WTC11 (cell line): ENCODE data around the gene NEURL1B. TPM values are rescaled to one million over a fixed set of nuclear protein-coding genes. Genes with fewer than 3 reads are reported as not detected.

Source experiments
- ATAC-seq: fragments of 200-7000 bp; cut with Tn5 transposase; 2 replicates; pipeline ENCODE4 v1.10.0; 2021; ENCODE audit warnings: mild to moderate bottlenecking, moderate library complexity
- CTCF ChIA-PET: fragments of 300-600 bp; sonication (Branson Sonifier 250); formaldehyde crosslinking; loops from one replicate; lab custom pipeline; 2021; ENCODE audit warnings: antibody characterized with exemption; lab: Charles Lee
- POLR2A ChIA-PET: fragments of 350-600 bp; sonication (Branson Sonifier 250); formaldehyde crosslinking; loops from one replicate; lab custom pipeline; 2021; ENCODE audit warnings: antibody characterized with exemption; lab: Charles Lee
- DNase-seq: peaks from one replicate; pipeline ENCODE4 v3.0.0; 2021; ENCODE audit warnings: low spot score
- H3K27ac Mint-ChIP-seq: 2 replicates; pipeline ENCODE4 v1.8.0; 2021; ENCODE audit warnings: mixed read lengths
- H3K27me3 Mint-ChIP-seq: 2 replicates; pipeline ENCODE4 v1.8.0; 2021; ENCODE audit warnings: low read depth, mild to moderate bottlenecking, moderate library complexity, mixed read lengths
- H3K36me3 Mint-ChIP-seq: 2 replicates; pipeline ENCODE4 v1.8.0; 2021; ENCODE audit warnings: mixed read lengths
- H3K4me1 Mint-ChIP-seq: 2 replicates; pipeline ENCODE4 v1.8.0; 2022; ENCODE audit warnings: mixed read lengths
- H3K4me3 Mint-ChIP-seq: 2 replicates; pipeline ENCODE4 v1.8.0; 2021; ENCODE audit warnings: mild to moderate bottlenecking, moderate library complexity, mixed read lengths
- H3K9me3 Mint-ChIP-seq: 2 replicates; pipeline ENCODE4 v1.8.0; 2021; ENCODE audit warnings: mixed read lengths
- ATF1 ChIP-seq: sonication (generic); formaldehyde crosslinking; IDR thresholded peaks from 2 replicates; pipeline ENCODE4 v1.8.1; 2023; ENCODE audit warnings: mild to moderate bottlenecking, moderate library complexity, missing genetic modification reagents
- CREM ChIP-seq: sonication (generic); formaldehyde crosslinking; IDR thresholded peaks from 2 replicates; pipeline ENCODE4 v1.8.1; 2022; ENCODE audit warnings: mild to moderate bottlenecking, missing genetic modification reagents, moderate library complexity
- FOXP1 ChIP-seq: sonication (generic); formaldehyde crosslinking; IDR thresholded peaks from 2 replicates; pipeline ENCODE4 v1.8.0; 2022; ENCODE audit warnings: missing genetic modification reagents, mild to moderate bottlenecking, moderate library complexity, borderline replicate concordance
- MXD4 ChIP-seq: fragments of 250-450 bp; sonication (Bioruptor Pico); IDR thresholded peaks from 2 replicates; pipeline ENCODE4 v1.8.0; 2021; ENCODE audit warnings: mild to moderate bottlenecking, moderate library complexity, borderline replicate concordance
- RELA ChIP-seq: sonication (generic); formaldehyde crosslinking; IDR thresholded peaks from 2 replicates; pipeline ENCODE4 v1.8.1; 2022; ENCODE audit warnings: missing genetic modification reagents, mild to moderate bottlenecking, borderline replicate concordance
- SMAD3 ChIP-seq: sonication (generic); formaldehyde crosslinking; IDR thresholded peaks from 2 replicates; pipeline ENCODE4 v1.8.0; 2022; ENCODE audit warnings: missing genetic modification reagents, mild to moderate bottlenecking, borderline replicate concordance
- SMAD4 ChIP-seq: sonication (generic); formaldehyde crosslinking; IDR thresholded peaks from 2 replicates; pipeline ENCODE4 v1.8.0; 2022; ENCODE audit warnings: mild to moderate bottlenecking, missing genetic modification reagents
- TP53 ChIP-seq: sonication (generic); formaldehyde crosslinking; IDR thresholded peaks from 2 replicates; pipeline ENCODE4 v1.8.1; 2023; ENCODE audit warnings: mild to moderate bottlenecking, missing genetic modification reagents
- total RNA-seq: library from RNA; stranded (reverse); gene quantifications from 3 replicates; pipeline ENCODE4 v1.2.3, GENCODE V29; 2021
- TF ChIP-seq, protein P1 (sequence below): fragments of 250-450 bp; sonication (Bioruptor Pico); IDR thresholded peaks from 2 replicates; pipeline ENCODE4 v1.9.0; 2021; ENCODE audit warnings: moderate library complexity, mild to moderate bottlenecking, inconsistent platforms, borderline replicate concordance
- TF ChIP-seq, protein P2 (sequence below): sonication (generic); formaldehyde crosslinking; IDR thresholded peaks from 2 replicates; pipeline ENCODE4 v1.8.1; 2023; ENCODE audit warnings: mild to moderate bottlenecking, moderate library complexity, missing genetic modification reagents
- TF ChIP-seq, protein P3 (sequence below): sonication (generic); formaldehyde crosslinking; IDR thresholded peaks from 2 replicates; pipeline ENCODE4 v1.8.0; 2022; ENCODE audit warnings: mild to moderate bottlenecking, missing genetic modification reagents
- TF ChIP-seq, protein P4 (sequence below): fragments of 200-600 bp; IDR thresholded peaks from 2 replicates; pipeline ENCODE4 v1.8.0; 2022; ENCODE audit warnings: antibody characterized with exemption
- TF ChIP-seq, protein P5 (sequence below): sonication (generic); formaldehyde crosslinking; IDR thresholded peaks from 2 replicates; pipeline ENCODE4 v1.8.1; 2022; ENCODE audit warnings: mild to moderate bottlenecking, moderate library complexity, missing genetic modification reagents
- TF ChIP-seq, protein P6 (sequence below): sonication (generic); formaldehyde crosslinking; IDR thresholded peaks from 2 replicates; pipeline ENCODE4 v1.8.0; 2022; ENCODE audit warnings: mild to moderate bottlenecking, missing genetic modification reagents

NEURL1B gene
- total RNA-seq, 1 experiment from 2014 or later = 9.8 TPM

DNA sequence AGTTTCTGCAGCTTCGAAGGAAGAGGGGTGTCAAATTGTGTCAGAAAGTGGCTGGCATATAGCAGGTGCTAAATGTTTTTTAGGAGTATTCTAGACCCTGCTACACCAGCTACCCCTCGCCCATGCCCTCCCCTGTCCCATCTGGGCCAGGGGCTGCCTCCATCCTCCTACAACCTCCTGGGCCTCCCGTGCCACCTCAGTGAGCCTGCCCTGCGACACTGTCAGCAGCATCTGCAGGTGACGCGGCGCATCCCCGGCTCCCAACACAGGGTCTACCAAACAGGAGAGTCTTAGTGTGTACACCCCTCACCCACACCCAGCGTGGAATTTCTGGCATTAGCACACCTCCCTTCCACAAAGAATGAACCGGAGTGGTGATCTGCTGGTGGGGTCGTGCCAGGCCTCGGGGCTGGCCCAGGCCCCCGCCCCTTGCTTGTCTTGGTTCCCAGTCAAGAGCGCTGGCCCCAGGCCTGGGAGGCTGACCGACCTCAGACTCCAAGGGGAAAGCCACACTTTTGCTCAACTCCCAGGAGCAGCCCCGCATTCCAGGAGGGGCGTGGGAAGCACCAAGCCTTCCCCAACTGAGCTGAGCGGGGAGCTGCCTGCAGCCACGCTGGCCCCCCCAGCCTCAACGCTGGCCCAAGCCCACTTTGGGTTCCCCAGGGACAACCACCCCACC is 55.2 kb downstream of the NEURL1B start:
- POLR2A ChIA-PET = no interaction called here
- Mint-ChIP-seq H3K36me3 (no peaks in the 10 kb centered on the region), H3K4me1 (peaks cover 38% of the 10 kb centered on the region), H3K27me3 (peaks cover 21% of the 10 kb centered on the region), H3K4me3 (no peak overlapping the region), H3K9me3 (no peaks in the 10 kb centered on the region), H3K27ac (no peak overlapping the region)
- no peak for ATAC-seq
- CTCF ChIA-PET = interaction anchor here (0.9 to 9.6 kb wide), 15 partner anchors 9 to 246 kb away, joined by 3 to 100 read pairs (median 5); no protein-coding TSS in a partner anchor
- TF ChIP-seq SMAD4 (CRISPR knock-in tag) = no peak
- TF ChIP-seq, protein P1, sequence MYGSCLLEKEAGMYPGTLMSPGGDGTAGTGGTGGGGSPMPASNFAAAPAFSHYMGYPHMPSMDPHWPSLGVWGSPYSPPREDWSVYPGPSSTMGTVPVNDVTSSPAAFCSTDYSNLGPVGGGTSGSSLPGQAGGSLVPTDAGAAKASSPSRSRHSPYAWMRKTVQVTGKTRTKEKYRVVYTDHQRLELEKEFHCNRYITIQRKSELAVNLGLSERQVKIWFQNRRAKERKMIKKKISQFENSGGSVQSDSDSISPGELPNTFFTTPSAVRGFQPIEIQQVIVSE (CRISPR knock-in tag) = no peak
- TF ChIP-seq RELA (CRISPR knock-in tag) = no peak
- no peak for TF ChIP-seq TP53
- TF ChIP-seq, protein P2, sequence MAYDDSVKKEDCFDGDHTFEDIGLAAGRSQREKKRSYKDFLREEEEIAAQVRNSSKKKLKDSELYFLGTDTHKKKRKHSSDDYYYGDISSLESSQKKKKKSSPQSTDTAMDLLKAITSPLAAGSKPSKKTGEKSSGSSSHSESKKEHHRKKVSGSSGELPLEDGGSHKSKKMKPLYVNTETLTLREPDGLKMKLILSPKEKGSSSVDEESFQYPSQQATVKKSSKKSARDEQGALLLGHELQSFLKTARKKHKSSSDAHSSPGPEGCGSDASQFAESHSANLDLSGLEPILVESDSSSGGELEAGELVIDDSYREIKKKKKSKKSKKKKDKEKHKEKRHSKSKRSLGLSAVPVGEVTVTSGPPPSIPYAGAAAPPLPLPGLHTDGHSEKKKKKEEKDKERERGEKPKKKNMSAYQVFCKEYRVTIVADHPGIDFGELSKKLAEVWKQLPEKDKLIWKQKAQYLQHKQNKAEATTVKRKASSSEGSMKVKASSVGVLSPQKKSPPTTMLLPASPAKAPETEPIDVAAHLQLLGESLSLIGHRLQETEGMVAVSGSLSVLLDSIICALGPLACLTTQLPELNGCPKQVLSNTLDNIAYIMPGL (CRISPR knock-in tag) = no peak
- TF ChIP-seq, protein P3, sequence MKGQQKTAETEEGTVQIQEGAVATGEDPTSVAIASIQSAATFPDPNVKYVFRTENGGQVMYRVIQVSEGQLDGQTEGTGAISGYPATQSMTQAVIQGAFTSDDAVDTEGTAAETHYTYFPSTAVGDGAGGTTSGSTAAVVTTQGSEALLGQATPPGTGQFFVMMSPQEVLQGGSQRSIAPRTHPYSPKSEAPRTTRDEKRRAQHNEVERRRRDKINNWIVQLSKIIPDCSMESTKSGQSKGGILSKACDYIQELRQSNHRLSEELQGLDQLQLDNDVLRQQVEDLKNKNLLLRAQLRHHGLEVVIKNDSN (CRISPR knock-in tag) = no peak
- no peak for TF ChIP-seq FOXP1 (CRISPR knock-in tag)
- TF ChIP-seq ATF1 (CRISPR knock-in tag) = no peak
- DNase-seq = no peak

DNA sequence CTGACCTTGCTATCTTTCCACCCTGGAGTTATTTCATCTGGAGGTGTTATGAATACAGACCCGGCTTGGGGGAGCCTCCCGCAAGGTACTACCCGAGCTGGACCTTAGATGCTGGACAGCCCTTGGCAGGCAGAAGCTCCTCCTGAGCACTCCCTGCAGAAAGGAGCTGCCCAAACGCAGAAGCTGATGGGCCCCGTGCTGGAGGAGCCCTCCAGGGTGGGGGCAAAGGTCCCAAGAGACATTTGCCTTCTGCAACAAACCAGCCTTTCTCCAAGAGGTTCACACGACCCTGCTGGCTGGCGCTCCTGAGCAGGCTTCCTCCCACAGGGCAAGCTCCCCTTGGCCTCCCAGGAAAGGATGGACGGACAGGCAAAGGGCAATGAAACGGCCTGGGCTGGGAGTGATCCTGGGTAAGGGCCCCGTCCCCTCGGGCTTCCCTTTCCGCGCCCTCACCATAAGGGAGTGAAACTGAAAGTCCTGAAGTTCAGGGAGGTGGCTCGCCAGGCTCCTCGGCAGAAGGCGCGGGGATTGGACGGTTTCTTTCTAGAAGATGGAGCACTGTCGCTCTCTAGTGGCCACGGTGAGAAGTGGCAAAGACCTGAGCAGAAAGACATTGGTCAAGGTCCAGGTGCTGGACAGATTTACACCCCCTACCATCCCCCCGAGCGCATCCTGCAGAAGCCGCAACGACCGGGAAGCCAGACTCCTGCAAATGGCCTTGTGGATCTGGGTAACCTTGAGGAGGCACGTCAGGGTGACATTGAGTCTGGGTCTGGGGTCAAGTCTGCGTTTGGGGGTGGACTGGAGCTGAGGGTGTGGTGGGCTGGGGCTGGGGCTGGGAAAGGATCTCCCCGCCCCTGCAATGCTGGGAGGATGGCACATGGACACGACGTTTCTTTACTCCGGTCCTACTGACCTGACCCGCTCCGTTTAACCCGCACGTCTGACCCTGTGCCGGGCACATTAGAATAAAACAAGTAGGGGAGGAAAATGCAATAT is 56.4 kb downstream of the NEURL1B start:
- Mint-ChIP-seq H3K27ac (no peak overlapping the region), H3K36me3 (no peaks in the 10 kb centered on the region), H3K9me3 (no peaks in the 10 kb centered on the region), H3K4me1 (peaks cover 47% of the 10 kb centered on the region), H3K27me3 (peaks cover 32% of the 10 kb centered on the region), H3K4me3 (peak overlapping the region; percentile 66)
- TF ChIP-seq, protein P4, sequence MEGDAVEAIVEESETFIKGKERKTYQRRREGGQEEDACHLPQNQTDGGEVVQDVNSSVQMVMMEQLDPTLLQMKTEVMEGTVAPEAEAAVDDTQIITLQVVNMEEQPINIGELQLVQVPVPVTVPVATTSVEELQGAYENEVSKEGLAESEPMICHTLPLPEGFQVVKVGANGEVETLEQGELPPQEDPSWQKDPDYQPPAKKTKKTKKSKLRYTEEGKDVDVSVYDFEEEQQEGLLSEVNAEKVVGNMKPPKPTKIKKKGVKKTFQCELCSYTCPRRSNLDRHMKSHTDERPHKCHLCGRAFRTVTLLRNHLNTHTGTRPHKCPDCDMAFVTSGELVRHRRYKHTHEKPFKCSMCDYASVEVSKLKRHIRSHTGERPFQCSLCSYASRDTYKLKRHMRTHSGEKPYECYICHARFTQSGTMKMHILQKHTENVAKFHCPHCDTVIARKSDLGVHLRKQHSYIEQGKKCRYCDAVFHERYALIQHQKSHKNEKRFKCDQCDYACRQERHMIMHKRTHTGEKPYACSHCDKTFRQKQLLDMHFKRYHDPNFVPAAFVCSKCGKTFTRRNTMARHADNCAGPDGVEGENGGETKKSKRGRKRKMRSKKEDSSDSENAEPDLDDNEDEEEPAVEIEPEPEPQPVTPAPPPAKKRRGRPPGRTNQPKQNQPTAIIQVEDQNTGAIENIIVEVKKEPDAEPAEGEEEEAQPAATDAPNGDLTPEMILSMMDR = peak; percentile 85
- TF ChIP-seq CREM (CRISPR knock-in tag) (no peak), SMAD3 (peak; percentile 55; the same call in 1 of the 2 replicates), MXD4 (CRISPR knock-in tag) (no peak)
- TF ChIP-seq, protein P5, sequence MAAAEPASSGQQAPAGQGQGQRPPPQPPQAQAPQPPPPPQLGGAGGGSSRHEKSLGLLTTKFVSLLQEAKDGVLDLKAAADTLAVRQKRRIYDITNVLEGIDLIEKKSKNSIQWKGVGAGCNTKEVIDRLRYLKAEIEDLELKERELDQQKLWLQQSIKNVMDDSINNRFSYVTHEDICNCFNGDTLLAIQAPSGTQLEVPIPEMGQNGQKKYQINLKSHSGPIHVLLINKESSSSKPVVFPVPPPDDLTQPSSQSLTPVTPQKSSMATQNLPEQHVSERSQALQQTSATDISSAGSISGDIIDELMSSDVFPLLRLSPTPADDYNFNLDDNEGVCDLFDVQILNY (CRISPR knock-in tag) = no peak
- TF ChIP-seq, protein P6, sequence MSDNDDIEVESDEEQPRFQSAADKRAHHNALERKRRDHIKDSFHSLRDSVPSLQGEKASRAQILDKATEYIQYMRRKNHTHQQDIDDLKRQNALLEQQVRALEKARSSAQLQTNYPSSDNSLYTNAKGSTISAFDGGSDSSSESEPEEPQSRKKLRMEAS (CRISPR knock-in tag) = peak; percentile 44; the same call in 1 of the 2 replicates
- DNase-seq (peak; percentile 89), ATAC-seq (peak; percentile 60)
- ChIA-PET CTCF (interaction anchor here (0.6 to 9.6 kb wide), 24 partner anchors 9 to 411 kb away, joined by 3 to 100 read pairs (median 4); no protein-coding TSS in a partner anchor), POLR2A (no interaction called here)
